GM18520 (cell line): Measurements from ENCODE around the gene OTOS.

Experiments used
- ATAC-seq: cut with Tn5 transposase; IDR thresholded peaks from one replicate; pipeline ENCODE4 v1.9.1; 2021; ENCODE audit not compliant: unreplicated experiment

OTOS gene

DNA sequence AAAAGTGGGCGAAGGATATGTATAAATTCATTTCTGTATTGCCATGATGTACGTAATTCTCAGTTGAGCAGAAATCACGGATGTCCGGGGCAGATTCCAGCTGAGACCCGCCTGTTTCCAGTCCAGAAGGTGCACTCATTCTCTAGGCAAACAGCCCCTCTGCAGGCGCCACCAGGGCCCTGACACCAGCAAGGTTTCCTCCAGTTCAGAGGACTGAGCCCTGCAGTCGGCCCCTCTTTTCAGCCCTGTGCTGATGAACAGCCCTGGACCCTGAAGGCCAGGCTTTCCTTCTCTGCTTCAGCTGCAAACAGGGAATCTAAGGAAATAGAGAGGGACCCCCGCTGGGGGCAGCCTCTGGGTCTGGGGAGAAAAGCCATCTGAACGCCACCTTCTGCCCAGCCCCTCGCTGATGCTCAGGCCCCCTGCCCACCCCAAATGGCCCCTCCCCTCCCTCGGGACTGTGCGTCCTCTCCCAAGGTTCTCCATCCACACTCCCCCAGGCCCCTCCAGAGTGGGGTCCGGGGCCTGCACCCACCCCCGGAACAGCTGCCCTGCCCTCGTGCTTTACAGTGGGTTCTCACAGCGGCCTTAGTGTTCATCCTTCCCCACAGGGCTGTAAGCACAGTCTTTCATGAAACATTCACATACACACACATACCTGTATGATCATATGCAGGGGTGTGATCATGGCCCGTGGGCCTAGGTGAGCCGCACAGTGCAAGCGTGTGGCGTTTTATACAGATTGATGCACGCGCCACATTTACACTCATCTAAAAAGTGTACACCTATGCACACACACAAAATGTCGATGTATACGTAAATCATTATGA, 16.4 kb downstream of the OTOS start:
- no peak for ATAC-seq

- ATAC-seq = no peak
Measured at GRCh38 chr2:240121675-240122074, 18.8 kb downstream of the OTOS start.

DNA sequence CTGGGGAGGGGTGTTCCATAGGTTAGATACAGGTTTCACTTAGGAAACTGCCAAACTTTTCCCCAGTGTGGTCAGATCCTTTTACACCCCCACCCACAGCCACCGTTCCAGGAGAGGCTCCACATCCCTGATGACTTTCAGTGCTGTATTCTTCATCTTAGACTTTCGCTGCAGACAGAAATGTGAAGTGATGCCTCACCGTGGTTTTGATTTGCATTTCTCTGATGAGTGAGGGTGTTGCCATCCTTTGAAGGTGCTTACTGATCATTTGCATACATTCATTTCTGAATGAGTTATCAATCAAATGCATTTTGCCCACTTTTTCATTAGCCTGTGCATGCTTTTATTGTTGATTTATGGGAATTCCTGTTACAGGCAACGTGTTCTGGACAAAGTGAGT, 19.3 kb downstream of the OTOS start:
- ATAC-seq = no peak

DNA sequence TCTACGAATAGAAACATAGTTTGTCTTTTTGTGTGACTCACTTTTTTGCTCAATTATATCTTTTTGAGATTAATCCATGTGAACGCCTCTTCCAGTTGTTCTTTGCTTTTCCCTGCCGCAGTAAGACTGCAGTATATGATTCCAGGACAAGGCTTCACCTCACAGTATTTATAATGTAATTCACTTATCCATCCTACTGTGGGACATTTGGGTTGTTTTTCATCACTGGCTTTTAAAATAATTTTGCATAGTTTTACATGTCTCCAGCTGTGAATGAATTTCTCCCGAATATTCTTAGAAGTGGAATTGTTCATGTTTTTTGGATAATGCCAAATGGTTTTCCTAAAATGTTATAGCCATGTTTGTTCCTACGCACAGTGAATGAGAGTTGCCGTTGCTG, 26.2 kb downstream of the OTOS start:
- ATAC-seq = no peak

GRCh38 chr2:240112914-240113690, 27.4 kb downstream of the OTOS start:
- no peak for ATAC-seq

- no peak for ATAC-seq
Measured at GRCh38 chr2:240111253-240111652, 29.2 kb downstream of the OTOS start.

- no peak for ATAC-seq
Measured at GRCh38 chr2:240109386-240109785, 31.1 kb downstream of the OTOS start.

- ATAC-seq = no peak
Measured at GRCh38 chr2:240107477-240107796, 33.0 kb downstream of the OTOS start.

- ATAC-seq = no peak
Measured at GRCh38 chr2:240106765-240107476, 33.5 kb downstream of the OTOS start.

GRCh38 chr2:240105982-240106381, 34.5 kb downstream of the OTOS start:
- ATAC-seq = no peak

- ATAC-seq = no peak
Measured at GRCh38 chr2:240103136-240103535, 37.3 kb downstream of the OTOS start.

GRCh38 chr2:240098349-240098748, 42.1 kb downstream of the OTOS start:
- no peak for ATAC-seq

DNA sequence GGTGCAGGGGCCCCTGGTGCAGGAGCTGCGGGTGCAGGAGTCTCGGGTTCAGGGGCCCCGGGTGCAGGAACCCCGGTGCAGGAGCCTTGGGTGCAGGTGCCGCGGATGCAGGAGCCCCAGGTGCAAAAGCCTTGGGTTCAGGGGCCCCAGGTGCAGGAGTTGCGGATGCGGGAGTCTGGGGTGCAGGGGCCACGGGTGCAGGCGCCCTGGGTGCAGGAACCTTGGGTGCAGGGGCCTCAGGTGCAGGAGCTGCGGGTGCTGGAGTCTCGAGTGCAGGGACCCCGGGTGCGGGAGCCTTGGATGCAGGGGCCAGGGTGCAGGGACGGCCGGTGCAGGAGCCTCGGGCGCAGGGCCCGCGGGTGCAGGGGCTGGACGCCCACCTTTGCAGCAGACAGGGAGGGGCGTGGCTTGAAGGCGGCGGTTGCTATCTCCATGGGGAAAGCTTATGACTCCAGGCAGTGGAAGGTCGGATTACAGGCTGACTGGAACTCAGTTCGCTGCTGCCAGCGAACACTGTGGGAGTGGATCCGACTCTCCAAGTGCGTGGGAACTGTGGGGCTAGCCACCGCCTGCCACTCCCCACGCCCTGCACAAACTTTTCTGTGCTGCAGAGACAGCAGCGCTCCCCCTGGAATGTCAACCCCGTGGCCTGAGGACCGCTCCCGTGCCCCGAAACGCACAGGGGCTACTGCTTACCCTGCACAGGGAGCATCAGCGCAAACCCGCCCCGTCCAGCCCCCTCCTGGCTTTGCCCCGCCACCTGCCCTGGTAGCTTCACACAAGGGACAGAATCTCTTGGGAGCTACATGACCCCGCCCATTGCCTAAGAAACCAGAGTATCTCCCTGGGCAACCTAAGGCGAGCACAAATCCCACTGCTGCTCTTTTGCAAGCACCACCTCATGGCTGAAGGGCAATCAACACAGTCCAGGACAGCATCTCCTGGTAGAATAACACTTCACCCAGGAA, 44.6 kb downstream of the OTOS start:
- ATAC-seq = no peak

DNA sequence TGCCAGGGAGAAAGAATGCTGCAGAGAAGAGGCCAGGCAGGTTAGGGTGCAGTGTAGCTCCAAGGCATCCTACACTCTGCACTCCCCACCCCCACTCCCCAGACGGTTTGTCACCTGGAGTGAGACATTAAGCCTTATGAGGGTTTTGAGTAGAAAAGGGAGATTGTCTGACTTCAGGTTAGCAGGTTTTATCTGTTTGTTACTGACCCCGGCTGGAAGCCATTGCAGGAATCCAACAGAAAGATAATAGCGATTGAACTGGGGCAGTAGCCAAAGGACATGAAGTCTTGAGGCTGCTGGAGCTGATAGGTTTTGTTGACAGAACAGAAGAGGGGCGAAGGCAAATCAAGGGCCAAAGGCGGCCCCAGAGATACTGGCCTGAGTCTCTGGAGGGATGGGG, 51.2 kb downstream of the OTOS start:
- ATAC-seq = no peak
